GM21526 (cell line): ENCODE results near the gene EIF4E1B.

Experiments
- ATAC-seq: cut with Tn5 transposase; IDR thresholded peaks from one replicate; pipeline ENCODE4 v1.9.1; 2021; ENCODE audit warnings: moderate library complexity; ENCODE audit not compliant: unreplicated experiment, low FRiP score

The EIF4E1B gene

GRCh38 chr5:176660860-176661641 lies 30.6 kb downstream of the EIF4E1B start:
- ATAC-seq = peak; percentile 62

DNA sequence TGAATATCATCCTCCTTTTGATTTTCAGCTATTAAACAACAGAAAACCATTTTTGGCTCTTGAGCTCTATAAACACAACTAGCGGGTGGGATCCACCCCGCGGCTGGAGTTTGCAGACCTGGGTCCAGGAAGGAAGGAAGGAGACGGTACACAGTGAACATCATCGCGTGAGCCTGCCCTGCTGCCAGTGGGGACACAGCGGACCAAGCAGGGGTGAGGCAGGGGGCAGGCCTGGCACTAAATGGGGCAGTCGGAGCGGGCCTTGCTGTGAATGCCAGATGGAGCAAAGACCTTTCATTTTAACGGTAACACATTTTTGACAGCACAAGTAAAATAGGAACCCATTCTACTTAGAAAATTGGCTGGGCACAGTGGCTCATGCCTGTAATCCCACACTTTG lies 31.2 kb downstream of the EIF4E1B start:
- ATAC-seq = no peak

- no peak for ATAC-seq
Observed at GRCh38 chr5:176662371-176663333, 32.2 kb downstream of the EIF4E1B start.

- no peak for ATAC-seq
Observed at GRCh38 chr5:176663566-176663965, 33.1 kb downstream of the EIF4E1B start.

GRCh38 chr5:176664479-176664878 lies 34.0 kb downstream of the EIF4E1B start:
- ATAC-seq = no peak

- ATAC-seq = no peak
Observed at GRCh38 chr5:176664886-176665285, 34.4 kb downstream of the EIF4E1B start.

DNA sequence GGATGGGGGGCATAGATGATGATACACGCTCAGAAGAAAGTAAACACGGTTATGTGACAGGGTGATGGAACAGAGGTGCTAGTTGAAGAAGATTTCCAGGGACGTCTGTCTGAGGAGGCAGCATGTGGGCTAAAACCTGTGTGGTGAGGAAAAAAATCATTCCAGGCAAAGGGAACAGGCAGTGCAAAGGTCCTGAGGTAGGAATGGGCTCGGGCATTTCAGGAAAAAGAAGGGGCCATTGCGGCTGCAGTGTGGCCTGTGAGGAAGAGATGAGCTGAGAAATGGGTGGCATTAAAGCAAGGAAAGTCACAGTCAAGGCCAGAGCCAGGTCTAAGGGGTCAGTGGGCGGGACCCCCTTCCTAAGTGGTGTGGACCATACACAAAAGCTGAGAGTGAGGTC lies 35.0 kb downstream of the EIF4E1B start:
- no peak for ATAC-seq

DNA sequence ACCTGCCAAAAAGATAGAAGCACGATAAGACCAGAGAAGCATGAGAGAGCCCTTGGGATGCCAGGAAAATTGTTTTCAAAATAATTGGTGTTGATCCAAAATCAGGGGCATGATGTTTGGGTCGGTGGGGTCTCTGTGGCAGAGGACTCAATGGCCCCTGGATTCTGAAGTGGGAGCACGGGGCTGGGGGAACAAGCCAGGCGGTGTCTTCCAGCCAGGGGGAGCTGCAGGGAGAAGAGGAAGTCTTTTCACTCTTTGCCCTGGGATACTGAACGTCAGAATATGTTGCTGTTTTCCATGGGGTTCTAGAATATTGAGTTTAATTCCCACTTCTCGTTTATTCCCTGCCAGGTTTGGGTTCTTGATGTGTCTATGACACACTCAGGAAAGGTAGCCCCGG lies 37.2 kb downstream of the EIF4E1B start:
- ATAC-seq = no peak

GRCh38 chr5:176670449-176670848 lies 40.0 kb downstream of the EIF4E1B start:
- no peak for ATAC-seq

DNA sequence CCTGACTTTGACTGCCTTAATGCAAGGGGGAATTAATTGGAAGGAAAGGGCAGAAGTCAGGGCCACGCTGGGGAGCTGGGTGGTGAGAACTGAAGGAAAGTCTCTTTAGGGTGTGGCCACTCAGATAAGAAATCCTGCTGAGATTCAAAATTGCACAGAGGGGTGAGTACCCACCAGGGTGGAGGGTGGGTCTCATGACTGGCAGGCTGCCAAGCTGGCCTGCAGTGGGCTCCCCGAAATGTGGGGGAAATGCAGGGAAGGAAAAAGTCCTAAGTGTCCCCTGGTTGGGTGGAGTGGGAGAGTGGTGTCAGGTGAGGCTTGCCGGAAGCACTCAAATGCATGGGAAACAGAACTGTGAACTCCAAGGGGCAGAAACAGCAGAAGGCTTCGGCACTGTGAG lies 40.9 kb downstream of the EIF4E1B start:
- no peak for ATAC-seq

DNA sequence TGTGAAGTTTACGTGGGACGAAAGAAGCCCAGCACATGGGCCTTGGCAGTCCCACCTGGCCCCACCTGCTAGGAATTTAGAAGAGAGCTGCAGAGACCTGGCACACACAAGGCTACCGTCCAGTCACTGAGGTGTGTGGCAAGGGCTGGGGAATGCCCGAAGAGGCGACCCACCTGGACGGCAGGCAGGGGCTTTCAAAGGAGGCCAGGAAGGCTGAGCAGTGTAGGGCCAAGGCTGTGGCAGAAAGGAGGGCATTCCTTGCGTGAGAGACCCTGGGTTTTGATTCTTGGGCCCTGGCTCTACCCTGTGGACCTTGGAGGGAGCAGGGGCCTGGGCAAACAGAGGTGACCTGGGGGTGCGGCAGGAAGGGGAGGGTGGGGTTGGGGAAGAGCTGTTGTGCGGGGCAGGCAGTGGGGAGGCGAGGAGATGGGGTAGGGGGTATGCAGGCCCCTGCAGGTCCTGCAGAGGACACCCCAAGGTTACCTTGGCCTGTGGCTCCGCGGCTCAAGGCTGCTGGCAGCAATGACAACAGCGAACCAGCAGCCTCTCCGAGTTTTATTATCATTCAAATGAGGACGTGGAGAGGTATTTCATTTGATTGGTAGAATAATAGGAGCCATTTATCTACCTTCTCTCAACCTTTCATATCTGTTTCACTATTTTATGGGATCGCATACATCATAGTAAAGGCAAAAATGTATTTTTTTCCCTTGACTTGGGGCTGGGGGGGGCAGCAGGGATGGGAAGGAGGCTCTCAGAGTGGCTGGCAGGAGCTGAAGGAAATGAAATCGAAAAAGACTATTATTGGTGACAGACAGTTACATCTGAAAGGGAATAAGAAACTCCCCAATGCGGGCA lies 41.6 kb downstream of the EIF4E1B start:
- ATAC-seq = no peak

GRCh38 chr5:176673651-176674583 lies 43.4 kb downstream of the EIF4E1B start:
- ATAC-seq = no peak

DNA sequence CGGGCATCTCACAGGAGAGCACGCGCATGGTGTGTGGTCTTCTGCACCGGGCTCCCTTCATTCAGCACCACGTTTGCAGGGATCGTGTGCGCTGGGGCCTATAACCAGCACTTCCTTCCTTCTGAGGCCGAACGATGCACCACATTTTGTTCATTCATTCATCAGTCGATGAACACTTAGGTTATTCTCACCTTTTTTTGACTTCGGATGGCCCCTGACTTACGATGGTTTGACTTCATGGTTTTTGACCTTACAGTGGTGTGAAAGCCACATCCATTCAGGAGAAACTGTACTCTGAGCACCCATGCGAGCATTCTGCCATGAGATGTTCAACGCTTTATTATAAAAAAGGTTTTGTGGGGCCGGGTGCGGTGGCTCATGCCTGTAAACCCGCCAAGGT lies 44.3 kb downstream of the EIF4E1B start:
- no peak for ATAC-seq

- no peak for ATAC-seq
Observed at GRCh38 chr5:176675676-176676360, 45.3 kb downstream of the EIF4E1B start.

DNA sequence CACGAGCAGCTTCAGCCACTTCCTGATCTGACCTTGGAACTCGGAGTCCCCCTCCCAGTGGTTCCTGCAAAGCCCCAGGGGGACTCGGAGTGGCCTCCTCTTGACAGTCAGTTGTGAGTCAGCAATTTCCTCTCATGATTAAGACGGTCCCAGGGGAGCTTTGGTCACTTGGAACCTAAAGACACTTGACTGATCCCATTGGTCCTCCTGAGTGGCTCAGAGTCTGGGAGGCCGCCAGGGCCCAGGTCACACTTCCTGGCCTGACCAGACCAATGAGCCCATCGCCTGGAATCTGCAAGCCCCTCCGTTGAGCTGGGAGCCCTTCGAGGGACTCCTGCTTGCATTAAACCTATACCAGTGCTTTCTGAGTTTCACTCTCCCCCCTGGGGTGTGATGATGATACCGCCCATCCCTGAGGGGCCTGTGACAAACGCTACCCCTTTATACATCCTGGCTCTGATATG lies 45.9 kb downstream of the EIF4E1B start:
- no peak for ATAC-seq

- ATAC-seq = no peak
Observed at GRCh38 chr5:176677209-176677939, 46.9 kb downstream of the EIF4E1B start.

DNA sequence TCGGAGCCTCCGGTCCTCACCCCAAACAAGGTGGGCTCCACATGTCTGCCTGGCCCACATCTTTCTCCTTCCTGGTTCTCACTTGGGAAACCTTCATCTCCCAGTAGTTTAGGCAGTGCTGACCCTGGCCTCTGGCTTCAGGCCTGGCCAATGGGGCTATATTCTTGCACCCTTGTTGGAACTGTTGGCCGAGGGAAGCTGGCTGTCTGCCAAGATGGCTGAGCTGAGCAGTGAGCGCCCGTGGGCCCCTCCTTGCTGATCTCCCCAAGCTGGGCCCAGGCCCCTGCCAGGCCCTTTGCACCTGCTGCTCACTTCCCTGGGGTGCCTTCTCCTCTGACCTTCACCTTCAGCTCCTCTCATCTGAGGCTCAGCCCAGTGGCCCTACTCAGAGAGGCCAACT lies 48.1 kb downstream of the EIF4E1B start:
- no peak for ATAC-seq
